HCT116 (cell line): ENCODE measurements around the gene EMX1. TPM values are rescaled to one million over a fixed set of nuclear protein-coding genes. Genes with fewer than 3 reads are reported as not detected.

Experiments used
- ATAC-seq: fragments of 200-7000 bp; cut with Tn5 transposase; 2 replicates; pipeline ENCODE4 v1.9.1; 2020; ENCODE audit warnings: mild to moderate bottlenecking, moderate library complexity
- BruUV-seq: library from RNA; stranded (reverse); fragments of 400-500 nt; replicated peaks from 2 replicates; lab custom pipeline; 2021; lab: Mats Ljungman, UMichigan
- CTCF ChIA-PET: fragments of 300-600 bp; sonication (Branson Sonifier 250); formaldehyde crosslinking; loops from one replicate; lab custom pipeline; 2021; ENCODE audit warnings: antibody characterized with exemption; lab: Charles Lee
- POLR2A ChIA-PET: fragments of 300-600, 350-600 bp; sonication (Branson Sonifier 250); formaldehyde crosslinking; loops from one replicate; lab custom pipeline; 2021; ENCODE audit warnings: antibody characterized with exemption; lab: Charles Lee
- RAD21 ChIA-PET, 2 experiments: fragments of 300-600 bp; sonication (Branson Sonifier 250); formaldehyde crosslinking; loops; one replicate each; lab custom pipeline; 2023; ENCODE audit warnings: low total read pairs in 2 of 2; ENCODE audit not compliant: uncharacterized antibody in 2 of 2, unreplicated experiment in 2 of 2, low non-redundant PET in 1 of 2; lab: Charles Lee
- DNase-seq: peaks from one replicate; pipeline ENCODE4 v3.0.0-alpha.2; 2010; ENCODE audit warnings: low read depth, low spot score
- H2AFZ ChIP-seq: fragments of 200-600 bp; shearing (Covaris generic), sonication (generic); 2 replicates; pipeline ENCODE4 v1.6.1; 2017; ENCODE audit warnings: low read depth, mixed run types, mixed read lengths, antibody characterized with exemption, low read length; ENCODE audit not compliant: poor library complexity, severe bottlenecking
- H3K27ac ChIP-seq: 2 replicates; pipeline ENCODE4 v1.5.1; 2012; ENCODE audit warnings: low read depth, low read length
- H3K27me3 ChIP-seq: fragments of 200-600 bp; sonication (generic); 2 replicates; pipeline ENCODE4 v1.6.1; 2016; ENCODE audit warnings: mixed run types, low read length, mixed read lengths; ENCODE audit not compliant: insufficient read depth
- H3K36me3 ChIP-seq, 2 experiments: fragments of 200-500 bp in 1 of 2; fragments of 200-600 bp in 1 of 2; sonication (Bioruptor generic) in 1 of 2; sonication (generic) in 1 of 2; 2 replicates each; pipeline versions ENCODE4 v1.5.1 to v1.6.1; 2014 to 2016; ENCODE audit warnings: low read length in 2 of 2, inconsistent platforms in 1 of 2, mixed read lengths in 1 of 2, mixed run types in 1 of 2; ENCODE audit not compliant: insufficient read depth in 2 of 2, control insufficient read depth in 1 of 2
- H3K4me1 ChIP-seq, 2 experiments: fragments of 200-600 bp in 1 of 2; sonication (generic) in 1 of 2; 2 replicates each; pipeline versions ENCODE4 v1.5.1 to v1.6.1; 2012 to 2017; ENCODE audit warnings: low read length in 2 of 2, inconsistent platforms in 1 of 2, mild to moderate bottlenecking in 1 of 2, mixed read lengths in 1 of 2, mixed run types in 1 of 2, moderate library complexity in 1 of 2; ENCODE audit not compliant: insufficient read depth in 2 of 2, control insufficient read depth in 1 of 2
- H3K4me2 ChIP-seq: fragments of 200-600 bp; sonication (generic); 2 replicates; pipeline ENCODE4 v1.6.1; 2017; ENCODE audit warnings: mixed run types, low read length, mixed read lengths
- H3K4me3 ChIP-seq, 2 experiments: fragments of 200-600 bp in 1 of 2; sonication (generic) in 1 of 2; replicated peaks in 1 of 2; 2 replicates each; pipeline ENCODE4 v1.5.1; 2011 to 2016; ENCODE audit warnings: low read length in 2 of 2, control low read depth in 1 of 2, low read depth in 1 of 2, mild to moderate bottlenecking in 1 of 2, mixed read lengths in 1 of 2, mixed run types in 1 of 2
- H3K79me2 ChIP-seq: fragments of 200-600 bp; sonication (generic); 2 replicates; pipeline ENCODE4 v1.6.1; 2017; ENCODE audit warnings: mild to moderate bottlenecking, mixed run types, low read length, moderate library complexity, mixed read lengths; ENCODE audit not compliant: insufficient read depth
- H3K9ac ChIP-seq: fragments of 200-600 bp; sonication (generic); 2 replicates; pipeline ENCODE4 v1.6.1; 2016; ENCODE audit warnings: low read length, mixed read lengths
- H3K9me2 ChIP-seq: fragments of 200-600 bp; sonication (generic), shearing (Covaris generic); 2 replicates; pipeline ENCODE4 v1.6.1; 2017; ENCODE audit warnings: mixed run types, mild to moderate bottlenecking, moderate library complexity; ENCODE audit not compliant: insufficient read depth
- H3K9me3 ChIP-seq, 2 experiments: fragments of 200-500 bp in 1 of 2; fragments of 200-600 bp in 1 of 2; sonication (Bioruptor generic) in 1 of 2; sonication (generic) in 1 of 2; 2 replicates each; pipeline ENCODE4 v1.6.1; 2014 to 2017; ENCODE audit warnings: low read length in 2 of 2, mixed read lengths in 2 of 2, inconsistent platforms in 1 of 2, low read depth in 1 of 2, mild to moderate bottlenecking in 1 of 2, mixed run types in 1 of 2, moderate library complexity in 1 of 2; ENCODE audit not compliant: control insufficient read depth in 1 of 2, insufficient read depth in 1 of 2
- H4K20me1 ChIP-seq: fragments of 200-600 bp; sonication (generic), shearing (Covaris generic); 2 replicates; pipeline ENCODE4 v1.6.1; 2017; ENCODE audit warnings: mixed run types, mild to moderate bottlenecking, moderate library complexity; ENCODE audit not compliant: insufficient read depth
- ELF1 ChIP-seq: IDR thresholded peaks from 2 replicates; pipeline ENCODE4 v1.6.1; 2012; ENCODE audit warnings: low read depth, borderline replicate concordance
- JUND ChIP-seq: IDR thresholded peaks from 2 replicates; pipeline ENCODE4 v1.6.1; 2012
- RAD21 ChIP-seq: IDR thresholded peaks from 2 replicates; pipeline ENCODE4 v1.6.1; 2012; ENCODE audit warnings: low read depth, mild to moderate bottlenecking
- SIN3A ChIP-seq: IDR thresholded peaks from 2 replicates; pipeline ENCODE4 v1.6.1; 2012; ENCODE audit warnings: low read depth
- SP1 ChIP-seq: IDR thresholded peaks from 2 replicates; pipeline ENCODE4 v1.6.1; 2012; ENCODE audit warnings: low read depth
- ZFX ChIP-seq: fragments of 450-650 bp; IDR thresholded peaks from 2 replicates; pipeline ENCODE4 v1.6.1; 2017
- intact Hi-C: fragments of 100-400 bp; cut with micrococcal nuclease; formaldehyde crosslinking; loops from 2 replicates; pipeline ENCODE4 v1.10.0; 2022
- total RNA-seq: library from RNA; stranded (reverse); gene quantifications from one replicate; pipeline ENCODE4 v1.2.1, GENCODE V29; 2021; ENCODE audit not compliant: unreplicated experiment
- TF ChIP-seq, protein P1 (sequence below): IDR thresholded peaks from 2 replicates; pipeline ENCODE4 v1.6.1; 2012; ENCODE audit warnings: low read depth

Gene EMX1
- total RNA-seq, 1 experiment from 2014 or later: 3.1 TPM

DNA sequence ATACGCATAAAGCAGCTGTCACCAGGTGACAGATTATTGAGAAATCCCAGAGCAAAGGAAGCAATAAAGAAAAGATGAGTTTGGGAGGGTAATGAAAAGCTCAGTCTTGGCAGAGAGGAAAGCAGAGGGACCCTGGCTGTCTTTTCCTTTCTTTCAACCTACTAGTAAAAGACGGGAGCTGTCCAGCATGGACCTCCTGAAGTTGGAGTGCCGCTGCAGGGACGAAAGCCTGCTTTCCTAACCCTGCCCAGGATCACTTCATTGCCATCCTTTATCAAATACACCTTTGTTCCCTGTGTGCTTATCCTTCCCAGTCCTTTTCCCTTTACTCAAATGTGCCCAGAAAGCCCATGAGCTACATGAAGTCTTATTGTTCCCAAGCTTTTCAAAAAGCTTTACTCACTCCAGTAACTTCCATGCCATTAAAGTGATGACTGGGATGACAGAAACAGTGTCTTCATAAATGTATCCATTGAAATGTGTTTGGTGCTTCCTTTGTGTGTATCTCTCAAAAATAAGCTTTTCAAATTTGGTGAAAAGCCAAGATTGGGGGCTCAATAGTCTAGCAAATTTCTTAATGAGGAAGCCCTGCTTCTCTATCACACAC is 33.9 kb upstream of the EMX1 start:
- peaks cover 6% of the 10 kb centered on the region; the same call in 1 of the 2 replicates for H3K79me2 ChIP-seq
- no peak overlapping the region for H3K9ac ChIP-seq
- CTCF ChIA-PET: interaction anchor here (1.2 kb wide), 1 partner anchor 21 kb away, joined by 6 read pairs; no protein-coding TSS in a partner anchor
- DNase-seq (no peak), ATAC-seq (no peak)
- no peaks in the 10 kb centered on the region; the same call in 1 of the 2 replicates for H4K20me1 ChIP-seq
- H3K27me3 ChIP-seq: no peaks in the 10 kb centered on the region
- no peaks in the 10 kb centered on the region for H3K9me2 ChIP-seq
- intact Hi-C loops: no loop called here
- no peak overlapping the region for H2AFZ ChIP-seq
- no peak overlapping the region for H3K4me3 ChIP-seq
- POLR2A ChIA-PET: no interaction called here
- H3K27ac ChIP-seq: no peak overlapping the region
- H3K4me2 ChIP-seq: no peak overlapping the region
- H3K4me1 ChIP-seq: peaks cover 9 to 20% of the 10 kb centered on the region in 2 experiments
- RAD21 ChIA-PET: no interaction called here
- no peaks in the 10 kb centered on the region for H3K9me3 ChIP-seq
- TF ChIP-seq RAD21: no peak
- TF ChIP-seq, protein P1, sequence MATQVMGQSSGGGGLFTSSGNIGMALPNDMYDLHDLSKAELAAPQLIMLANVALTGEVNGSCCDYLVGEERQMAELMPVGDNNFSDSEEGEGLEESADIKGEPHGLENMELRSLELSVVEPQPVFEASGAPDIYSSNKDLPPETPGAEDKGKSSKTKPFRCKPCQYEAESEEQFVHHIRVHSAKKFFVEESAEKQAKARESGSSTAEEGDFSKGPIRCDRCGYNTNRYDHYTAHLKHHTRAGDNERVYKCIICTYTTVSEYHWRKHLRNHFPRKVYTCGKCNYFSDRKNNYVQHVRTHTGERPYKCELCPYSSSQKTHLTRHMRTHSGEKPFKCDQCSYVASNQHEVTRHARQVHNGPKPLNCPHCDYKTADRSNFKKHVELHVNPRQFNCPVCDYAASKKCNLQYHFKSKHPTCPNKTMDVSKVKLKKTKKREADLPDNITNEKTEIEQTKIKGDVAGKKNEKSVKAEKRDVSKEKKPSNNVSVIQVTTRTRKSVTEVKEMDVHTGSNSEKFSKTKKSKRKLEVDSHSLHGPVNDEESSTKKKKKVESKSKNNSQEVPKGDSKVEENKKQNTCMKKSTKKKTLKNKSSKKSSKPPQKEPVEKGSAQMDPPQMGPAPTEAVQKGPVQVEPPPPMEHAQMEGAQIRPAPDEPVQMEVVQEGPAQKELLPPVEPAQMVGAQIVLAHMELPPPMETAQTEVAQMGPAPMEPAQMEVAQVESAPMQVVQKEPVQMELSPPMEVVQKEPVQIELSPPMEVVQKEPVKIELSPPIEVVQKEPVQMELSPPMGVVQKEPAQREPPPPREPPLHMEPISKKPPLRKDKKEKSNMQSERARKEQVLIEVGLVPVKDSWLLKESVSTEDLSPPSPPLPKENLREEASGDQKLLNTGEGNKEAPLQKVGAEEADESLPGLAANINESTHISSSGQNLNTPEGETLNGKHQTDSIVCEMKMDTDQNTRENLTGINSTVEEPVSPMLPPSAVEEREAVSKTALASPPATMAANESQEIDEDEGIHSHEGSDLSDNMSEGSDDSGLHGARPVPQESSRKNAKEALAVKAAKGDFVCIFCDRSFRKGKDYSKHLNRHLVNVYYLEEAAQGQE: peak; percentile 91
- BruUV-seq: no TSS peak
- H3K36me3 ChIP-seq: no peaks in the 10 kb centered on the region

DNA sequence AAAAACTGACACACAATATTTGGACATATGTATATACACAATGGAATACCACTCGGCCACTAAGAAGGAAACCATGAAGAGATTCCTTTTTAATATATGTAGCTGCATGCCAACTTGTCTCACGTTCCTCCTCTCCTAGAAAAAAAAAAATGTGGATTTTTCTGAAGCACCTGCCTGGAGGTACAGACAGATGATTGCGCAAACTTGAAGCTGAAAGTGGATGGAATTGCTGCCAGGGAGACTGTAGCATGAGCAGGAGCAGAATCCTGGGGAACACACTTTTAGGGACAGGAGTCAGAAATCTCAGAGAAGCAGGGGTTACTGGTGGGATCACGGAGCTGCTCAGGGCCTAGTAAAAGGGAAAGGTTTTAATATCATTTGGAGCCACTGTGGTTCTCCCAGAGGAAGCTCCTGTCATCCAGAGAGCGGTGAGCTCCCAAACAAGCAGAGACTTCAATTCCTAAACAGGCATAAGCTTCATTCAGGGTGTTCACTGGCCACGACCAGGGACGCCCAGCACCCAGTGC is 30.8 kb upstream of the EMX1 start:
- Histone ChIP-seq H3K27ac (peak overlapping the region; percentile 99), H3K4me3 (peak overlapping the region; percentile 67 to 69), H3K9ac (peak overlapping the region; percentile 75), H3K9me2 (no peaks in the 10 kb centered on the region), H4K20me1 (no peaks in the 10 kb centered on the region; the same call in 1 of the 2 replicates), H3K79me2 (peaks cover 21% of the 10 kb centered on the region; the same call in 1 of the 2 replicates), H3K4me1 (peaks cover 11 to 21% of the 10 kb centered on the region in 2 experiments), H3K27me3 (no peaks in the 10 kb centered on the region), H3K36me3 (peaks cover 0 to 11% of the 10 kb centered on the region in 2 experiments; a peak in 2 of 4 replicates), H3K4me2 (peak overlapping the region; percentile 88), H3K9me3 (no peaks in the 10 kb centered on the region), H2AFZ (peak overlapping the region; percentile 89)
- RAD21 ChIA-PET: no interaction called here
- POLR2A ChIA-PET: no interaction called here
- intact Hi-C loops: loop anchor here (1.0 to 5.0 kb wide), 3 partner anchors 30 to 1339 kb away; partner anchors contain the start of gene EMX1
- CTCF ChIA-PET: interaction anchor here (0.8 to 2.8 kb wide), 7 partner anchors 9 to 1340 kb away, joined by 3 to 23 read pairs (median 3); no protein-coding TSS in a partner anchor
- no peak for DNase-seq
- ATAC-seq: no peak
- BruUV-seq: no TSS peak
- no peak for TF ChIP-seq JUND
- peak; percentile 25; the same call in 1 of the 2 replicates for TF ChIP-seq SIN3A
- TF ChIP-seq ELF1: no peak
- no peak; the same call in 1 of the 2 replicates for TF ChIP-seq SP1
- TF ChIP-seq ZFX: no peak
